ENCODE results near the gene SMAP1.

DNA sequence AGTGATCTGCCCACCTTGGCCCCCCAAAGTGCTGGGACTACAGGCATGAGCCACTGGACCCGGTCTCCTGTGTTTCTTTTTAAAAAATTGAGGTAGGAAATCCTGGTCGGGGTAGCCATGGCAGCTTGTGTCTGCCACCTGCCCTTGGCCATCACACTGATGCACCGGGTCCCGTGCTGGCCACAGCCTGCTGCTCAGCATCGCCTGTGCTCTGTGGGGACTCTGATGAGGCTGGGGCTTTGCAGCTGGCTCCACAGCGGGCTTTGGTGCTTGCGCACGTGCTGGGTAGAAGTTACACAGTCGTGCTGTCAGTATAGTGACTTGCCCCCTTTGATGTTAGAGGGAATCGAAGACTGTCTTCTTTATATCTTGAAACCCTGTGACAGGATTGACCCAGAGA is 66.7 kb downstream of the SMAP1 start:
- no peak for TF ChIP-seq EZH2 (IDR thresholded peaks at IDR 0.05; ENCODE audit: insufficient read depth, poor library complexity, severe bottlenecking)
- TF ChIP-seq EZH2phosphoT487 (IDR thresholded peaks at IDR 0.05; ENCODE audit: insufficient read depth, low read depth) = no peak

Measured in GM23248 (cell line).